MM.1S (cell line): ENCODE data around the gene CHCHD6.

Source experiments
- DNase-seq: peaks from one replicate; pipeline ENCODE4 v3.0.0-alpha.2; 2015
- H2AFZ ChIP-seq: fragments of 300-600 bp; sonication (generic); 2 replicates; pipeline ENCODE4 v1.6.0; 2016; ENCODE audit warnings: antibody characterized with exemption, low read length
- H3F3A ChIP-seq: fragments of 300-600 bp; sonication (generic); 2 replicates; pipeline ENCODE4 v1.6.1; 2016; ENCODE audit warnings: mild to moderate bottlenecking, antibody characterized with exemption, low read length, moderate library complexity, mixed read lengths; ENCODE audit not compliant: insufficient read depth
- H3K27ac ChIP-seq: fragments of 300-600 bp; sonication (generic); 2 replicates; pipeline ENCODE4 v1.5.1; 2016; ENCODE audit warnings: mild to moderate bottlenecking, low read length
- H3K27me3 ChIP-seq: fragments of 300-600 bp; sonication (generic); replicated peaks from 2 replicates; pipeline ENCODE4 v1.6.0; 2016; ENCODE audit warnings: low read length; ENCODE audit not compliant: insufficient read depth
- H3K36me3 ChIP-seq: fragments of 300-600 bp; sonication (generic); replicated peaks from 2 replicates; pipeline ENCODE4 v1.6.1; 2016; ENCODE audit warnings: mild to moderate bottlenecking, low read length, mixed read lengths; ENCODE audit not compliant: insufficient read depth
- H3K4me1 ChIP-seq: fragments of 300-600 bp; sonication (generic); 2 replicates; pipeline ENCODE4 v1.6.1; 2016; ENCODE audit warnings: low read length, mixed read lengths
- H3K4me2 ChIP-seq: fragments of 300-600 bp; sonication (generic); 2 replicates; pipeline ENCODE4 v1.6.0; 2016; ENCODE audit warnings: low read depth, low read length
- H3K4me3 ChIP-seq: fragments of 300-600 bp; sonication (generic); 2 replicates; pipeline ENCODE4 v1.5.1; 2016; ENCODE audit warnings: low read length, mixed read lengths
- H3K79me2 ChIP-seq: fragments of 300-600 bp; sonication (generic); 2 replicates; pipeline ENCODE4 v1.6.1; 2016; ENCODE audit warnings: mixed run types, low read length, mixed read lengths
- H3K9ac ChIP-seq: fragments of 300-600 bp; sonication (generic); 2 replicates; pipeline ENCODE4 v1.6.1; 2016; ENCODE audit warnings: low read length, mixed read lengths
- H3K9me2 ChIP-seq: fragments of 300-600 bp; sonication (generic); replicated peaks from 2 replicates; pipeline ENCODE4 v1.6.1; 2016; ENCODE audit warnings: mild to moderate bottlenecking, low read length, mixed read lengths; ENCODE audit not compliant: insufficient read depth
- H3K9me3 ChIP-seq: fragments of 300-600 bp; sonication (generic); replicated peaks from 2 replicates; pipeline ENCODE4 v1.6.1; 2016; ENCODE audit warnings: mild to moderate bottlenecking, low read length, mixed read lengths; ENCODE audit not compliant: insufficient read depth
- H4K20me1 ChIP-seq: fragments of 300-600 bp; sonication (generic); 2 replicates; pipeline ENCODE4 v1.6.1; 2016; ENCODE audit warnings: mild to moderate bottlenecking, low read length, moderate library complexity, mixed read lengths; ENCODE audit not compliant: insufficient read depth
- CTCF ChIP-seq: fragments of 300-600 bp; sonication (generic); IDR thresholded peaks from 2 replicates; pipeline ENCODE4 v1.5.1; 2016; ENCODE audit warnings: antibody characterized with exemption, low read length, mixed read lengths
- EZH2 ChIP-seq: fragments of 300-600 bp; sonication (generic); optimal IDR thresholded peaks from 2 replicates; pipeline ENCODE3; 2017; ENCODE audit warnings: low read depth, mild to moderate bottlenecking, antibody characterized with exemption, low read length, mixed read lengths
- EZH2phosphoT487 ChIP-seq: fragments of 300-600 bp; sonication (generic); IDR thresholded peaks from 2 replicates; pipeline ENCODE4 v1.6.1; 2018; ENCODE audit warnings: antibody characterized with exemption, low read length

CHCHD6 gene

GRCh38 chr3:127000761-127001160 is 296.7 kb downstream of the CHCHD6 start:
- Histone ChIP-seq H3K79me2 (no peaks in the 10 kb centered on the region), H3K9ac (no peak overlapping the region), H3K36me3 (no peaks in the 10 kb centered on the region), H3F3A (no peaks in the 10 kb centered on the region), H3K9me2 (no peaks in the 10 kb centered on the region), H2AFZ (no peak overlapping the region), H3K4me2 (no peak overlapping the region), H3K27ac (no peak overlapping the region), H3K4me3 (no peak overlapping the region), H3K27me3 (no peaks in the 10 kb centered on the region), H3K4me1 (no peaks in the 10 kb centered on the region), H4K20me1 (no peaks in the 10 kb centered on the region), H3K9me3 (no peaks in the 10 kb centered on the region)
- no peak for TF ChIP-seq EZH2
- TF ChIP-seq CTCF = no peak
- TF ChIP-seq EZH2phosphoT487 = no peak
- no peak for DNase-seq

DNA sequence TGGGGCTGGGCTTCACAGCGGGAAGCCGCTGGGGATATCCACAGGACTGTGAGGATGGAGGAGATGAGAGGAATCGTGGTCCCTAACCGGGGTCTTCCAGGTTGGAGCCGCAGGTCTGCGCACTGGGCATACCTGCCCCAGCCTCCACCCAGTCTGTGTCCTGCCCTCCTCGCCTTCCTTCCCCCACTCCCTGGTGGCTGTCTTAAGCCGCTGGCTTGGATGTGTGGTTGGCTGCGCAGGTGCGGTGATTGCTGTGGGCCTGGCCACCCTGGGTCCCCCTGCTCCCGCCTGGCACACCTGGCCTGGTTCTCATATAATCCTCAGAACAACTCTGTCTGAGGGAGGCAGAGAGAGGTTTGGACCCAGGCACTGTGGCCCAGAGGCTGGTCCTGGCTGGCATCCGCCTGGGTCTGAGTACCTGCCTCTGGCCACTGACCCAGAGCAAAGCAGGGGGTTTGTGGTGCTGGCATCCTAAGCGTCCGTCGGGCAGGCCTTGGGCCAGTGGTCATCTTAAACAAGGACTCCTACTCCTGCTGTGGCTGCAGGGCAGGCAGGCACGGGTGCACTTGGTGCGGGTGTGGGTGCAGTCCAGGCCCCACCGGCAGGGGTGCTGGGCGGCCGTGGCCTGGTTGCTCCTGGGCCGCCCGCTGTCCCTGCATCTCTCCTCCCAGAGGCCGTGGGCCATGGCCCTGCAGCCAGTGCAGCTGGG is 297.6 kb downstream of the CHCHD6 start:
- no peak overlapping the region for H3K27ac ChIP-seq
- no peaks in the 10 kb centered on the region for H4K20me1 ChIP-seq
- no peaks in the 10 kb centered on the region for H3K79me2 ChIP-seq
- H3K4me1 ChIP-seq = no peaks in the 10 kb centered on the region
- H3K27me3 ChIP-seq = no peaks in the 10 kb centered on the region
- no peak overlapping the region for H3K4me2 ChIP-seq
- no peak overlapping the region for H3K9ac ChIP-seq
- no peak for DNase-seq
- no peaks in the 10 kb centered on the region for H3K9me3 ChIP-seq
- H3K9me2 ChIP-seq = no peaks in the 10 kb centered on the region
- no peaks in the 10 kb centered on the region for H3K36me3 ChIP-seq
- H2AFZ ChIP-seq = no peak overlapping the region
- no peaks in the 10 kb centered on the region for H3F3A ChIP-seq
- TF ChIP-seq EZH2 = no peak
- no peak for TF ChIP-seq CTCF
- TF ChIP-seq EZH2phosphoT487 = no peak
- no peak overlapping the region for H3K4me3 ChIP-seq

GRCh38 chr3:127002195-127003174 is 298.4 kb downstream of the CHCHD6 start:
- Histone ChIP-seq H4K20me1 (no peaks in the 10 kb centered on the region), H3F3A (no peaks in the 10 kb centered on the region), H3K4me3 (no peak overlapping the region), H3K36me3 (no peaks in the 10 kb centered on the region), H3K27me3 (no peaks in the 10 kb centered on the region), H3K9me3 (no peaks in the 10 kb centered on the region), H3K79me2 (no peaks in the 10 kb centered on the region), H3K4me1 (no peaks in the 10 kb centered on the region), H3K27ac (no peak overlapping the region), H3K9me2 (no peaks in the 10 kb centered on the region), H3K4me2 (no peak overlapping the region), H3K9ac (no peak overlapping the region), H2AFZ (no peak overlapping the region)
- TF ChIP-seq EZH2 (no peak), EZH2phosphoT487 (no peak), CTCF (no peak)
- DNase-seq = no peak
